SIG-M5 treated with dmso at 0.1 percent for 504 hours (cell line): ENCODE results near the gene PTGFR.

Source experiments
- DNase-seq: peaks from one replicate; lab custom pipeline; 2025; ENCODE audit not compliant: unreplicated experiment; lab: John Stamatoyannopoulos, UW

PTGFR gene

GRCh38 chr1:78586572-78586971 lies 95.8 kb downstream of the PTGFR start:
- no peak for DNase-seq

DNA sequence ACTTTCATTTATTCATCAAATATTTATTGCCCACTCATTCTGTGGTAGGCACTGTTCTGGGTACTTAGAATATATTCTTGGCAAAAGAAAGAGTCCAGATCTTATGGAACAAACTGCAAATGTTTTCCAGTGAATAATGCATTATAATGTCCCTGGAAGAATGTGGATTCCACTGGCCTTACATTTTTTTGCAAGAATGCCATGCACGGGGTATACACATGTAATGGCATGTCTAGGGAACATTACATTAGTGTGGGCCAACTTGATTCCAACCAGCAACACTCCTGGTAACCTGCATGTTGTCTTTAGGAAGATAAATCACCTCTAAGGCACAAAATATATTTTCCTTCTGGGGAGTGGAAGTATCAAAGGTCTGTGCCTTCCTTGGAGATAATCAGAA lies 96.4 kb downstream of the PTGFR start:
- no peak for DNase-seq
